ENCODE measurements around the gene APOBEC3H. TPM values are rescaled to one million over a fixed set of nuclear protein-coding genes. Genes with fewer than 3 reads are reported as not detected.

APOBEC3H gene
- total and polyA plus RNA-seq, 12 donors: 0.06 to 1.9 (median 0.61) TPM; not detected in 8

DNA sequence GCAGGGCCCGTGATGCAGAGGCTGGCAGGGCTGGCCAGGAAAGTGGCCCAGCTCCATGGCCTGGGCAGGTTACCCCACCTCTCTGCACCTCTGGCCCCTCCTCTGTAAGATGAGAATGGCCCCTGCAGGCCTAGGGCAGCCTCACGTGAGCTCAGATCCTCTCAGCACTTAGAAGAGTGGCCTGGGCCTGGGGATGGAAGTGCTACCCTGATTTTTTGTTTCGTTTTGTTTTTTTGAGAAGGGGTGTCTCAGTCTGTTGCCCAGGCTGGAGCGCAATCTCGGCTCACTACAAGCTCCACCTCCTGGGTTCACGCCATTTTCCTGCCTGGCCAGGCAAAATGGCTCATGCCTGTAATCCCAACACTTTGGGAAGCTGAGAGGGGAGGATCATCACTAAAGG, 982 bp downstream of the APOBEC3H start:
- Histone ChIP-seq H3K27ac (peak overlapping the region in 2 of 10 donors; percentile 51 to 85), H3K4me1 (peaks cover 0 to 38% (median 8%) of the 10 kb centered on the region in 9 donors), H3K27me3 (peaks cover 0 to 5% (median 0%) of the 10 kb centered on the region in 7 donors), H3K4me3 (no peak overlapping the region), H3K9me3 (no peaks in the 10 kb centered on the region), H3K36me3 (no peaks in the 10 kb centered on the region)
- WGBS, 2 donors: 76 to 82% methylated on average over 6 of the region's 6 CpGs
- intact Hi-C loops (cut with DNase I): no loop called here
- no peak for DNase-seq
- TF ChIP-seq, protein P1, sequence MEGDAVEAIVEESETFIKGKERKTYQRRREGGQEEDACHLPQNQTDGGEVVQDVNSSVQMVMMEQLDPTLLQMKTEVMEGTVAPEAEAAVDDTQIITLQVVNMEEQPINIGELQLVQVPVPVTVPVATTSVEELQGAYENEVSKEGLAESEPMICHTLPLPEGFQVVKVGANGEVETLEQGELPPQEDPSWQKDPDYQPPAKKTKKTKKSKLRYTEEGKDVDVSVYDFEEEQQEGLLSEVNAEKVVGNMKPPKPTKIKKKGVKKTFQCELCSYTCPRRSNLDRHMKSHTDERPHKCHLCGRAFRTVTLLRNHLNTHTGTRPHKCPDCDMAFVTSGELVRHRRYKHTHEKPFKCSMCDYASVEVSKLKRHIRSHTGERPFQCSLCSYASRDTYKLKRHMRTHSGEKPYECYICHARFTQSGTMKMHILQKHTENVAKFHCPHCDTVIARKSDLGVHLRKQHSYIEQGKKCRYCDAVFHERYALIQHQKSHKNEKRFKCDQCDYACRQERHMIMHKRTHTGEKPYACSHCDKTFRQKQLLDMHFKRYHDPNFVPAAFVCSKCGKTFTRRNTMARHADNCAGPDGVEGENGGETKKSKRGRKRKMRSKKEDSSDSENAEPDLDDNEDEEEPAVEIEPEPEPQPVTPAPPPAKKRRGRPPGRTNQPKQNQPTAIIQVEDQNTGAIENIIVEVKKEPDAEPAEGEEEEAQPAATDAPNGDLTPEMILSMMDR (IDR thresholded peaks at IDR 0.05): no peak
- no peak for ATAC-seq

GRCh38 chr22:39098576-39098975, 1.5 kb downstream of the APOBEC3H start:
- WGBS, 2 donors: 85% methylated on average over 8 of the region's 8 CpGs
- Histone ChIP-seq H3K36me3 (no peaks in the 10 kb centered on the region), H3K27ac (peak overlapping the region in 1 of 10 donors; percentile 85), H3K4me1 (peaks cover 0 to 35% (median 8%) of the 10 kb centered on the region in 9 donors), H3K9me3 (no peaks in the 10 kb centered on the region), H3K4me3 (no peak overlapping the region), H3K27me3 (peaks cover 0 to 5% (median 0%) of the 10 kb centered on the region in 7 donors)
- ATAC-seq (no peak), DNase-seq (no peak)
- intact Hi-C loops (cut with DNase I): no loop called here
- TF ChIP-seq, protein P1 (IDR thresholded peaks at IDR 0.05): no peak

DNA sequence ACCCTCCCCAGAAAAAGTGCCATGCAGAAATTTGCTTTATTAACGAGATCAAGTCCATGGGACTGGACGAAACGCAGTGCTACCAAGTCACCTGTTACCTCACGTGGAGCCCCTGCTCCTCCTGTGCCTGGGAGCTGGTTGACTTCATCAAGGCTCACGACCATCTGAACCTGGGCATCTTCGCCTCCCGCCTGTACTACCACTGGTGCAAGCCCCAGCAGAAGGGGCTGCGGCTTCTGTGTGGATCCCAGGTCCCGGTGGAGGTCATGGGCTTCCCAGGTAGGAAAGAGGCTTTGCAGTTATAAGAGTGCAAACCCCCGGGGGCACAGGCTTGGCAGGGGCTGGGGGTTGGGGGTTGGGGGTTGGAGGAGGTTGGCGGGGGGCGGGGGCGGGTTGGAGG, 4.2 kb downstream of the APOBEC3H start:
- no peak overlapping the region for H3K27ac ChIP-seq
- DNase-seq: no peak
- H3K9me3 ChIP-seq: no peaks in the 10 kb centered on the region
- H3K27me3 ChIP-seq: peaks cover 0 to 5% (median 0%) of the 10 kb centered on the region in 7 donors
- intact Hi-C loops (cut with DNase I): no loop called here
- no peak for ATAC-seq
- TF ChIP-seq, protein P1 (IDR thresholded peaks at IDR 0.05): no peak
- WGBS, 2 donors: 67 to 73% methylated on average over 12 to 13 of the region's 13 CpGs
- no peaks in the 10 kb centered on the region for H3K36me3 ChIP-seq
- H3K4me1 ChIP-seq: peaks cover 0 to 27% (median 8%) of the 10 kb centered on the region in 9 donors
- no peak overlapping the region for H3K4me3 ChIP-seq

DNA sequence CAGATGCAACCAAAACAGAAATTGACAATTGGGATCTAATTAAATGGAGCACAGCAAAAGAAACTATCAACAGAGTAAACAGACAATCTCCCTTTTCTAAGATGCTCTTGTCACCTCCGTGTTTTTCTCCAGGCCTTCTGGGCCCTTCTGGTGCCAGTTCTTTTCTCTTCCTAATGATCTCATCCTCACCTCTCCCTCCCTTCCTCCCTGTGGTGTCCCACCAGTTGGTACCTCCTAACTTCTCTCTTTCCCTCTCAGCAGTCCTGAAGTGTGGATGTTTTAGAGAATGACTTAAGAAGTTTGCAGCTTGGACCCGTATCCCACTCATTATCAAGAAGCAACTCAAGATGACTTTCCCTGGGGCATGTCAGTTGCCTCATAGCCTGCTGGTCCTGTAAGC, 6.4 kb downstream of the APOBEC3H start:
- Histone ChIP-seq H3K27me3 (peaks cover 0 to 5% (median 0%) of the 10 kb centered on the region in 7 donors), H3K4me3 (no peak overlapping the region), H3K4me1 (peaks cover 0 to 7% (median 0%) of the 10 kb centered on the region in 9 donors), H3K27ac (no peak overlapping the region), H3K36me3 (no peaks in the 10 kb centered on the region), H3K9me3 (no peaks in the 10 kb centered on the region)
- intact Hi-C loops (cut with DNase I): no loop called here
- no peak for DNase-seq
- TF ChIP-seq, protein P1 (IDR thresholded peaks at IDR 0.05): no peak
- WGBS, 2 donors: 61 to 67% methylated on average over 2 of the region's 2 CpGs
- ATAC-seq: no peak

All from heart right ventricle (tissue), 16 donors.